Duodenal mucosa (tissue), 2 donors: ENCODE data around the gene DUOXA2.
A peak's percentile ranks its signal among the peaks of the same experiment; 100 is the strongest.

Source experiments
- H3K27ac ChIP-seq: one replicate; pipeline ENCODE4 v1.7.0; 2013; ENCODE audit warnings: low read depth, low read length
- H3K27me3 ChIP-seq, 2 donors: one replicate each; pipeline ENCODE4 v1.7.0; 2013; ENCODE audit warnings: low read length in 2 of 2, control low read depth in 1 of 2; ENCODE audit not compliant: insufficient read depth in 2 of 2, control insufficient read depth in 1 of 2
- H3K36me3 ChIP-seq, 2 donors: one replicate each; pipeline ENCODE4 v1.7.0; 2013; ENCODE audit warnings: low read length in 2 of 2, control low read depth in 1 of 2; ENCODE audit not compliant: insufficient read depth in 2 of 2, control insufficient read depth in 1 of 2
- H3K4me1 ChIP-seq, 2 donors: one replicate each; pipeline ENCODE4 v1.7.0; 2013; ENCODE audit warnings: low read length in 2 of 2, control low read depth in 1 of 2; ENCODE audit not compliant: insufficient read depth in 2 of 2, control insufficient read depth in 1 of 2
- H3K4me3 ChIP-seq, 2 donors: one replicate each; pipeline ENCODE4 v1.7.0; 2013; ENCODE audit warnings: low read length in 2 of 2, low read depth in 1 of 2
- H3K9ac ChIP-seq, 2 donors: one replicate each; pipeline ENCODE4 v1.7.0; 2013; ENCODE audit warnings: low read length in 2 of 2, low read depth in 1 of 2
- H3K9me3 ChIP-seq, 2 donors: one replicate each; pipeline ENCODE4 v1.7.0; 2013; ENCODE audit warnings: low read length in 2 of 2, control low read depth in 1 of 2; ENCODE audit not compliant: control insufficient read depth in 1 of 2

DUOXA2 gene

DNA sequence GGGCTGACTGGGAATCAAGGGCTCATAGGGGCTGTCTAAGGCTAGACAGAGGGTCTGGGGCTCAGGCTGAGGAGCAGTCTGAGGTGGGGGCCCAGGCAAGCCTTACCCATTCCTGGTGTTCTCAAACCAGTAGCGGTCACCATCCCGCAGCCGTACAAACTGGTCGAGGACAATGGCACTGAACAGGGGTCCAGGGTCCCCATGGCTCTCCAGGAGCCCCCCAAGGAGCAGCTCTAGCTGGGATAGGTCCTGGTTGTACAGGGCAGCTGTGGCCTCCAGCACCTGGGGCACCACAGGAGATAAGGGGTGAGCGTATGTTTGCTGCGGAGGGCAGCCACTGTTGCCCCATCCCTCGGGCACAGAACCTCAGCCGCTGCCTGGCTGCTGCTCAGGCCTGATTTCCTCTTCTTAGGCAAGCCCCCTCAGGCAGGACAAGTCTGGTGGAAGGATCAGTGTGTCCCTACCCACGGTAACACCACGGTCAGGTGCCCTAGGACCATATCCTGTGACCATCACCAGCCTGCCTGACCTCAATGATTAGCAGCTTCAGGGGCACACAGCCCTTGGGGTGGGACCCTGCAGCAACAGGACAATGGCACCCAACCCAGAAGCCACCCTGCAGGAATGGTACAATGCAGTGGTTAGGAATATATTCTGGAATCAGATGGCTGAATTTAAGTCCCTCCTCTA, 6.0 kb upstream of the DUOXA2 start:
- no peak overlapping the region for H3K9ac ChIP-seq
- no peaks in the 10 kb centered on the region for H3K9me3 ChIP-seq
- peaks cover 6 to 10% of the 10 kb centered on the region in 2 donors for H3K4me1 ChIP-seq
- no peak overlapping the region for H3K4me3 ChIP-seq
- peaks cover 18 to 25% of the 10 kb centered on the region in 2 donors for H3K27me3 ChIP-seq
- H3K36me3 ChIP-seq: no peaks in the 10 kb centered on the region
- H3K27ac ChIP-seq: no peak overlapping the region

DNA sequence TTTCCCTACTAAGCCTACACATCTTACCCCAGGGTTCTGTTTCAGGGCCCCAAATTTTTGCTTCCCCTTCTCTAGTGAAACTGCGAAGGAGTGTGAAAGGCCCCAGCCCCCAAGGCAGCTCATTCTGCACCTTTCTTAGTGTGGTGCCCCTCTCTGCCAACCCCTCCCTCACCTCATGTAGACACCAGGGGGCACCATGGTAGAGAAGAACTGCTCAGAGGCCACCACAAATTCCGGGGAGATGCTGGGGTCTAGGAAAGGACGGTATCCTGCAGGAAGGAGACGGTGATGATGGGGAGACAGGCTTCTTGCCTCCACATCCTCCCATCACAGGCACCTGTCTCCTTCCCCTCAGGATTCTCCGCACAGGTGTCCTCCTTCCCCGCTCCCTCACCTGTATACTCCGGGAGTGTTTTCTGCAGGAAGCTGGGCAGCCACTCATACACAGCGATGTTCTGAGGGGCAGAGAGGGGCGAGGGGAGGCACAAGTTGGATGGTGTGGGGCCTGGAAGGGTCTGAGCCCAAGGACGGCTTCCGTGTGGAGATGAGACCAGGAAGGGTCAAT, 3.8 kb upstream of the DUOXA2 start:
- Histone ChIP-seq H3K9me3 (no peaks in the 10 kb centered on the region), H3K36me3 (no peaks in the 10 kb centered on the region), H3K27me3 (peaks cover 38 to 47% of the 10 kb centered on the region in 2 donors), H3K4me1 (peaks cover 14 to 20% of the 10 kb centered on the region in 2 donors), H3K9ac (no peak overlapping the region), H3K27ac (no peak overlapping the region), H3K4me3 (no peak overlapping the region)

- H3K27me3 ChIP-seq: peaks cover 50 to 60% of the 10 kb centered on the region in 2 donors
- no peak overlapping the region for H3K27ac ChIP-seq
- H3K9me3 ChIP-seq: no peaks in the 10 kb centered on the region
- H3K36me3 ChIP-seq: no peaks in the 10 kb centered on the region
- H3K4me1 ChIP-seq: peaks cover 14 to 20% of the 10 kb centered on the region in 2 donors
- H3K4me3 ChIP-seq: no peak overlapping the region
- H3K9ac ChIP-seq: no peak overlapping the region
Observed at GRCh38 chr15:45111390-45112142, 2.6 kb upstream of the DUOXA2 start.

GRCh38 chr15:45112143-45112590, 2.0 kb upstream of the DUOXA2 start:
- no peaks in the 10 kb centered on the region for H3K36me3 ChIP-seq
- peaks cover 56 to 66% of the 10 kb centered on the region in 2 donors for H3K27me3 ChIP-seq
- H3K9me3 ChIP-seq: no peaks in the 10 kb centered on the region
- peak overlapping the region in 1 of 2 donors; percentile 45 for H3K4me3 ChIP-seq
- H3K27ac ChIP-seq: no peak overlapping the region
- peaks cover 18 to 20% of the 10 kb centered on the region in 2 donors for H3K4me1 ChIP-seq
- H3K9ac ChIP-seq: no peak overlapping the region

DNA sequence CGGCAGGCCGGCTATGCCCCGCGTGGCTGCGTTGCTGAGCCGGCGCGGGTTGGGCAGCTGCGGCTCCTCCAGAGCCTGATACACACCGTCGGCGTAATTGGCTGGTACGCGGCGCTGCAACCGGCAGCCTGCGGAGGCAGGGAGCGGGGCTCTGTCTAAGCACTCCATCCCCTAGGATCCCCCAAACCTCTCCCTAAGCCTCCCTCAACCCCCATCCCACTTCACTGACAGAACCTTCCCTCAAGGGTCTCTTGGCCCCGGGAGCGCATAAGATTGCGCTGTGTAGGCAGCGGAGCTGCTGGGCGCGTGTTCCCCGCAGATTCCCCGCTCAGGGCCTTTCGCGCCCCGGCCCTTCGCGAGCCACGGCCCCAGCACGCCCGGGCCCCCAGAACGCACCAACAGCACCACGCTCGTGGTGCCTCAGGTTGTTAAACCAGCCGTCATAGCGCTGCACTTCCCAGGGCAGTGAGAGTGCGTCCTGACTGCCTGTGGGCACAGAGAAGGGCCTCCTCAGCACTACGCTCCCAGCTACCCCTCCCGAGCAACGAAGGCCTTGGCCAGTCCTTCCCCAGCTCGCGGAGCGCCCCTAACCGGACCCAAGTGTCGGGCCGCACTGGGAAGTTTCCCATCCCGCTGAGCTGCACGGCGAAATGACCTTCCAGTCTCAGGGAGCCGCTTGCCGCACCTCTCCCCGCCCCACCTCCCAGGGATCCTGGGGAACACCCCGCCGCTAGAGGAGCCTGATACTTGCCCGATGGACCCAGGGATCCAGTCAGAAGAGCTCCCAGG, 1.3 kb upstream of the DUOXA2 start:
- no peaks in the 10 kb centered on the region for H3K9me3 ChIP-seq
- peaks cover 62 to 72% of the 10 kb centered on the region in 2 donors for H3K27me3 ChIP-seq
- no peak overlapping the region for H3K9ac ChIP-seq
- peak overlapping the region in 1 of 2 donors; percentile 45 for H3K4me3 ChIP-seq
- no peak overlapping the region for H3K27ac ChIP-seq
- H3K4me1 ChIP-seq: peaks cover 18 to 24% of the 10 kb centered on the region in 2 donors
- no peaks in the 10 kb centered on the region for H3K36me3 ChIP-seq

DNA sequence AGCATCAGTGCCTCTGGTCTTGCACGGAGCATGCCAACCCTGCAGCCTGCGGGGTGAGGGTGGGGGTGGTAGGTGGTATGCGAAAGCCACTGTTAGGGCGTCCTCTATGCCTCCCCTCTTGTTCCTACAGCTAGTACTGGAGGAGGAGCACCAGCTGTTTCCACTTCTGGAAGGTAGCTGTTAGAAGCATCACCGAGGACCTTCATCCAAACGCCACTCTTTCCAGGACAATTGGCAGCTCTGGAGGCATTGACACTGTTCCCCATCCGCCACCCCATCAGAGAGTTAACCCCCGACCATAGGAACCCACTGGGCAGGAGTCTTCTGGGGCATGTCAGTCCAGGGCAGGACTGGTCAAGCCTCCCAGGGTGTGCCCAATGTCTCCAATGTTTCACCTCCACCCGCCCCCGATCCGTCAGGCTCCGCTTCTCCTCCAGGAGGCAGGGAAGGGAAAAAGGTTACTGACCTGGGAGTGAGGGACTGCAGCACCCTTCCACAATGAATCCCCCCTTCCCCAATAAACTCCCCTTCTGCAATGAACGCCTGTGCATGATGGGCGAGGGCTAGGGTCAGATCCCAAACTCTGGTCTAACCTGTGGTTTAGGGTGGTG, 641 bp upstream of the DUOXA2 start:
- Histone ChIP-seq H3K36me3 (no peaks in the 10 kb centered on the region), H3K9ac (no peak overlapping the region), H3K27me3 (peaks cover 64 to 73% of the 10 kb centered on the region in 2 donors), H3K4me1 (peaks cover 18 to 26% of the 10 kb centered on the region in 2 donors), H3K27ac (no peak overlapping the region), H3K9me3 (no peaks in the 10 kb centered on the region), H3K4me3 (no peak overlapping the region)

DNA sequence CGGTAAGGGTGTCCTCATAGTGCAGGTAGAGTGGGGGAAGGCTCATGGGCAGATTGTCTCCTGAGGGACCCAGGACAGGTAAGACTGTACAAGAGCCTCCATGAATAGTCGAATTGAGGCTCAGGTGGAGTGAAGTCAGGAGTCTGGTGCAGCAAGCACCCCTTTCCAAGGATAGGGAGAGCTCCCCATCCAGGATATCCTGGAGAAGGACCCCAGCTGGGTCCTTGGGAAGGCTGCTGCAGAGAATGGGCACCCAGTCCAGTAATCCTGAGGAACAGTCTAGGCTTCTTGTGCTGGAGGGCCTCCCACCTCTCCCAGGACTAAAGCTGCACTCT, 592 bp downstream of the DUOXA2 start:
- Histone ChIP-seq H3K9ac (no peak overlapping the region), H3K27ac (no peak overlapping the region), H3K27me3 (peaks cover 64 to 72% of the 10 kb centered on the region in 2 donors), H3K4me1 (peaks cover 18 to 26% of the 10 kb centered on the region in 2 donors), H3K4me3 (peak overlapping the region in 1 of 2 donors; percentile 40), H3K36me3 (no peaks in the 10 kb centered on the region), H3K9me3 (no peaks in the 10 kb centered on the region)

GRCh38 chr15:45115312-45115820, 1.2 kb downstream of the DUOXA2 start:
- Histone ChIP-seq H3K4me1 (peaks cover 18 to 26% of the 10 kb centered on the region in 2 donors), H3K27ac (no peak overlapping the region), H3K9me3 (no peaks in the 10 kb centered on the region), H3K27me3 (peaks cover 62 to 66% of the 10 kb centered on the region in 2 donors), H3K36me3 (no peaks in the 10 kb centered on the region), H3K4me3 (no peak overlapping the region), H3K9ac (no peak overlapping the region)

GRCh38 chr15:45116006-45116481, 1.9 kb downstream of the DUOXA2 start:
- Histone ChIP-seq H3K27me3 (peaks cover 62 to 69% of the 10 kb centered on the region in 2 donors), H3K9ac (no peak overlapping the region), H3K27ac (no peak overlapping the region), H3K4me1 (peaks cover 18 to 26% of the 10 kb centered on the region in 2 donors), H3K9me3 (no peaks in the 10 kb centered on the region), H3K36me3 (no peaks in the 10 kb centered on the region), H3K4me3 (no peak overlapping the region)
